HG02840 (cell line): ENCODE data around the gene CD8B2.
"Not testable (repeated sequence)": the region's sequence is repeated elsewhere in the genome, so short reads cannot be mapped to it uniquely, and the experiment has no call there.

ENCODE experiments used
- ATAC-seq: cut with Tn5 transposase; IDR thresholded peaks from one replicate; pipeline ENCODE4 v1.9.1; 2021; ENCODE audit warnings: mild to moderate bottlenecking, moderate library complexity, moderate number of reproducible peaks; ENCODE audit not compliant: unreplicated experiment, low FRiP score

CD8B2 gene

GRCh38 chr2:106486551-106487385 lies at the start of gene CD8B2:
CD8B2 (plus strand) TSS chr2:106487364; CDS start chr2:106487427, 63 bp downstream.
- ATAC-seq: not testable (repeated sequence)

DNA sequence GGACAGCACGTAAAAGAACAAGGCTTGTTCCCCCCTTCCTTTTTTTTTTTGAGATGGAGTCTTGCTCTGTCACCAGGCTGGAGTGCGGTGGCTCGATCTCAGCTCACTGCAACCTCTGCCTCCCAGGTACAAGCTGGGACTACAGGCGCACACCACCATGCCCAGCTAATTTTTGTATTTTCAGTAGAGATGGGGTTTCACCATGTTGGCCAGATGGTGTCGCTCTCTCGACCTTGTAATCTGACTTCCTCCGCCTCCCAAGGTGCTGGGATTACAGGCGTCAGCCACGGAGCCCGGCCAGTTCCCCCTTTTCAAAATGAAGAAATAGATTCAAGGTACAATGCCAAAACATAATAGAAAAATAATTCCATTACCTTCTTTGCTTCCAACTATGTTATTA lies 25.3 kb upstream of the CD8B2 start:
- not testable (repeated sequence) for ATAC-seq

- ATAC-seq: not testable (repeated sequence)
These were observed 19.6 kb upstream of the CD8B2 start for GRCh38 chr2:106467516-106467915.

GRCh38 chr2:106468107-106468506 lies 19.1 kb upstream of the CD8B2 start, which contains the start of gene RGPD3:
RGPD3 (minus strand) TSS chr2:106468413; CDS start chr2:106468288, 125 bp downstream.
- not testable (repeated sequence) for ATAC-seq

DNA sequence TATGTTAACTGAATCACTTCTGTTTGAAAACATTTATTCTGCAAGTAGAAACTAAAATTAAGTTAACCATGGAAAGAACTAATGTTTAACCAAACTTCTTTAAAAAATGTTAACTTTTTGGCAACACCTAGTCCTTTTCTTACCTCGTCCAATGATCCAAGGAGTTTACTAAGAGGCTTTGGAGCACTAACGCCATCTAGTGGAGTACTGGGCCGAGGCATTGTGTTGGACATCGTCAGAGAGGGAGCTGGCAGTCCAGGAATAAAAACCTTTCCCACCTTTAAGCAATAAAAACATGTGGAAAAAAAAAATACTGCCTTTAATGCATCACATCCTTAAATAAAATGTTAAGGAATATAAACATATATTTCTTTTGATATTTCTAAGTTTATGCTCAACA lies 16.5 kb upstream of the CD8B2 start:
- ATAC-seq: not testable (repeated sequence)

- ATAC-seq: not testable (repeated sequence)
These were observed 9.5 kb upstream of the CD8B2 start for GRCh38 chr2:106477647-106478046.

GRCh38 chr2:106479563-106479962 lies 7.6 kb upstream of the CD8B2 start:
- ATAC-seq: not testable (repeated sequence)

DNA sequence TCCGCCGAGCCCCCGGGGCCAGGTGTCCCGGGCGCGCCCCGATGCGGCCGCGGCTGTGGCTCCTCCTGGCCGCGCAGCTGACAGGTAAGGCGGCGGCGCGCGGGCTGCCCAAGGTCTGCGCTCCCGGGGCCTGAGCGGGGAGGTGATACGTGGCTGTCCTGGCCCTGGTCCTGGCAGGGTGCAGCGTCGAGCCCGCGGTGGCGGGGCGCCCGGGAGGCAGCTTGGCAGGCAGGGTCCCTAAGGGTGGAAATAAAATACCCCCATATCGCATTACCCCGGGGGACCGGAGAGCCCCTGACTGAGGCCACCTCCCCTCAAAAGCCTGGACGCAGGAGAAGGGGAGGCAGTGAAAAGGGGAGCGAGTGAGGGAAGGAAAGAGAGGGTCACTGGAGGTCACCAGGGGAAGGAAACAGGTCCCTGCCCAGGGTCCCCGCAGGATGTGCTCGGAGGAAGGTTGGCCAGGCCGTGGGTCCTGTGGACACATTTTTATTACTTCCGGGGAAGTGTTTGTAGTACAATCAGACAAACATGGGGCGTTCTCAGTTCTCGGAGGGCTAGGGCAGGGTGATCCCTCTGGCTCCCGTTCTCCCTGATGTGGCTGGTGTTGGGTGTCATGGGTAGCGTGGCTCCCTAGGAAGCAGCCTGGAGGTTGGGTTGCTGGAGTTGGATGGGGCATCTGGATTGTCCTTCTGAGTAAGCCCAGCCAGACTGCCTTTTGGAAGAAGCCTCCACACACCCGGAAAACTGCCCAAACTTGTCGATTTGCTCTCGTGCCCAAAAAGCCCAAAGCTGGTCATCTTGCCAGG lies 425 bp downstream of the CD8B2 start:
- not testable (repeated sequence) for ATAC-seq

GRCh38 chr2:106489701-106490100 lies 2.5 kb downstream of the CD8B2 start:
- not testable (repeated sequence) for ATAC-seq

DNA sequence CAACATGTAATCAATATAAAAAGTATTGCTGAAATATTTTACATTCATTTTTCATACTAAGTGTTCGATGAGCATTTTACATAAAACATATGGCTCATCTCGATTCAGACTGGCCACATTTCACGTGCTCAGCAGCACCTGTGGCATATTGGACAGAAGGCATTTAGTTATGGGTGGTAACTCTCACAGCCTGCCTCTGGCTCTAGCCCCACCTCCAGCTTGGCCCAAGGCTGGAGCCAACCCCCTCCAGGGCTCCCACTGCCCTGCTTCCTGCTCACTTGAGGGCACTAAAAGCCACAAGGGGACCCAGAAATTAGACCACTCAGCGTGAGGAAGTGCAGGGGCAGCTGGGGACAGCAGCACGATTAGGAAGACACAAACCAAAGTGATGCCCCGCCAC lies 5.2 kb downstream of the CD8B2 start:
- ATAC-seq: not testable (repeated sequence)

DNA sequence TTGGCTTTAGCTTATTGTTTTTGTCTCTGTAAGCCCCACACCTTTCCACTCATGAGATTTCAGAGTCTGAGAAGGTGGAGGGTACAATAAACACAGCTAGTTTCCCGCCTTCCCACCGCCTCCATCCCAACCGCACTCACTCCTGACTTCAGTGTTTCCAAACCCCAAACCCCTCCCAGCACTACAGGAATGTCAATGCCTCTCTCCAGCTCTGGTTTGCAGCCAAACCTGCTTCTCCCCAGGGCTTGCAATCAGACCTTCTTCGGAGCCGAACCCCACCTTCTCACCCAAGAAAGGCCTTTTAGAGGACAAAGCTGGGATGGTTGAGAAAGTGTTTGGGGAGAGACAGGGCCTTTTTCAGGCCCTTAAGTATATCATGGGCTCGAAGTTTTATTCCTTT lies 5.7 kb downstream of the CD8B2 start:
- not testable (repeated sequence) for ATAC-seq

DNA sequence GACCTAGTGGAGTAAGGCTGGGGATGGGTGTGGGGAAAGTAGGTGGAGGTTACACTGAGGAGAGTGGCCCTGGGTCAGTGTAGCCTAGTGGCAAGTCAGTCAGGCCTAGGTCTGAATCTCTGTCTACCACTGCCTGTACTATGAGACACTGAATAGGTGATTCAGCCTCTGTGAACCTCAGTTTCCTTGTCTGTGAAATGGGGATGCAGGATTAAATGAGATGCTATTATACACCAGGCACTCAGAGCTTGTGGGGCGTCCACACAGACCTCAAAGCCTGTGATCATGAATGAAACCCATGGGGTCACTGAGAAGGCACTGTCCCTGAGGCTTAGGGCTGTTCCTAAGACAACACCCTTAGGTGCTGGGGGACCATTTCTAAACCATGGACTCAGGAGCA lies 11.4 kb downstream of the CD8B2 start:
- ATAC-seq: not testable (repeated sequence)

DNA sequence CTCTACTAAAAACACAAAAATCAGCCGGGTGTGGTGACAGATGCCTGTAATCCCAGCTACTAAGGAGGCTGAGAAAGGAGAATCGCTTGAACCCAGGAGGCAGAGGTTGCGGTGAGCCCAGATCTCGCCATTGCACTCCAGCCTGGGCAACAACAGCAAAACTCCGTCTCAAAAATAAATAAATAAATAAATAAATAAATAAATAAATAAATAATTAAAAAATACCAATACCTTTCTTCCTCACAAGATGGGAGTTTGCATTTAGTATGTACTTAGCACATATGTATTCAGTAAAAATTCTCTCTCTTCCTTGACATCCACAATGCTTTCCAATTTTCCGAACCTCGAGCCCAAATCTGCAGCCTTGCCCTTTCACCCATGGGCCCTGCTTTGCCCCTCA lies 13.2 kb downstream of the CD8B2 start:
- ATAC-seq: not testable (repeated sequence)

DNA sequence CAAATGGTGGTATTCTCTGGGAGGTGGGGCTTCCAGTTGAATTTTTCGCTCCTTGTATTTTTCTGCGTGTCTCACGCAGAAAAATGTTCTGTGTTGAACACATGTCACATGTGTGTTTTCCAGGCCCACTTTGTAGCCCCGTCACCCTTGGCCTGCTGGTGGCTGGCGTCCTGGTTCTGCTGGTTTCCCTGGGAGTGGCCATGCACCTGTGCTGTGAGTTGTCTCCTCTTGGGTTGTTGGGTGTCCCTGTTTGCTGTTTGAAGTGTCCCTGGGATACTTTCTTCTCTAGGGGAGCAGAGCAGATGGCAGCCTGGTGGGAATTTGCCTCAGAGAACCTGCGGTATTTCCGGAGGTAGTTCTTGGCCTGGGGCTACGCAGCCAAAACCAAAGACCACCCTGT lies 15.2 kb downstream of the CD8B2 start:
- not testable (repeated sequence) for ATAC-seq

GRCh38 chr2:106504192-106504591 lies 17.0 kb downstream of the CD8B2 start:
- not testable (repeated sequence) for ATAC-seq

- not testable (repeated sequence) for ATAC-seq
These were observed 17.6 kb downstream of the CD8B2 start for GRCh38 chr2:106504787-106505186.

DNA sequence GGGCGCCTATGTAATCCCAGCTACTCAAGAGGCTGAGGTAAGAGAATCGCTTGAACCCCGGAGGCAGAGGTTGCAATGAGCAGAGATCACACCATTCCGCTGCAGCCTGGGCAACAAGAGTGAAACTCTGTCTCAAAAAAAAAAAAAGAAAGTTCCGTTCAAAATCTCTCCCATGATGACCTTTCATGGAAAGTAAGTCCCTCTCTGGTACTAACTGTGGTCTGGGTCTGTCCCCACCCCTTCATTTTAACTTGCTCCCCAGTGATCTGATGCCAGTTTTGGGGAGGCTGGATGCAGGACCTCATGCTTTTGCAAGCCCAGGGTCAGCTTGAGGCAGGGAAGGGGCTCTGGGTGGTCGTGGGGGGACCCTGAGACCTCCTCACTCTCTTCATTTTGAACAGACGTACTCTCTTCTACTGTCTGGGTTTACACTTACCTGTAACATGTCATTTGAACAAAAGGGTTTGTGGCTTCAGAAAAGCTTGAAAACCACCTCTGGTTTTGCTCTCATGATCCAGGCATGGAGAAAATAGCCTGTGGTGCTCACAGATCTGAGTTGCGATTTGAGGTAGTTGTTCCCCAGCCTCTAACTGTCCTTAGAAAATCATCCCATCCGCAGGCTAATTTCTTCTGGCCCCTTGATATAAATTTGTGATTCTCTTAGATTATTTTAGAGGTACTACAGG lies 19.0 kb downstream of the CD8B2 start:
- ATAC-seq: not testable (repeated sequence)

GRCh38 chr2:106508660-106509373 lies 21.7 kb downstream of the CD8B2 start:
- ATAC-seq: not testable (repeated sequence)

DNA sequence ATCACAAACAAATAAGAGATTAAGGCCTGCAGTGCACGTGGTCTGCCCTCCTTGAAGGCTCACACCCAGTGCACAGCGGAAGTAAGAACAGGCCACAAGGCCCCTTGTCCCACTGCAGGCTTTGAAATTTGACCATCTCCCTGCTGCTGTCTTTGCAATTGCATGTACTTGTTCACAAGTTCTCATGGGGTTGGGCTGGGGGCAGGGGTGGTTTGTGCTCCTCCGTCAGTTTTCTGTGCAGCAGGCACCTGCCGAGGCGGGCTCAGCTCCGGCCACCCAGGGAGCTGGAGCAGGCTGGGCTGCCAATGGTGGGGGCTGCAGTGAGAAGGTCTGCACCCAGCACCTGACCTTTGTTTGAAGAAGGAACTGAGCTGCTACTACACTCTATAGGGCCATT lies 22.2 kb downstream of the CD8B2 start:
- not testable (repeated sequence) for ATAC-seq

DNA sequence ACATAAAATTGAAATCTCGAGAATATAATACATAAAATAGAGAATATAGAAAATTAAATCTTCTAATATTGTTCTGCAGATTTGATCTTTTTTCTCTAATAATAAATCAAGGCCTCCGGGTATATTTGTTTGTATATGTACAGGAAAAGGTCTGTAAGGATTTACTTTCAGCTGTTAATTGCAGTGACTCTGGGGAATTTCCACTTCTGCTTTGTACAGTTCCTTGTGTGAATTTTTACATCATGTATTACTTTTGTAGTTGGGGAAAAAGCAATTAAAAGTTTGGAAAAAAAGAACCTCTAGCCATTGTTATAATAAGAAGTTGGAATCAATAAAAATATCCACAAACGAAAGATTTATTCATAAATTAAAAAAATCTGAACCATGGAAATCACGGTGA lies 23.6 kb downstream of the CD8B2 start:
- ATAC-seq: not testable (repeated sequence)
